Raji (cell line): ENCODE data around the gene CUL7.

Experiments used
- POLR2A ChIP-seq: IDR thresholded peaks from 2 replicates; pipeline ENCODE4 v1.6.1; 2011; ENCODE audit warnings: low read depth, low read length, control low read depth; ENCODE audit not compliant: insufficient read depth

Gene CUL7

DNA sequence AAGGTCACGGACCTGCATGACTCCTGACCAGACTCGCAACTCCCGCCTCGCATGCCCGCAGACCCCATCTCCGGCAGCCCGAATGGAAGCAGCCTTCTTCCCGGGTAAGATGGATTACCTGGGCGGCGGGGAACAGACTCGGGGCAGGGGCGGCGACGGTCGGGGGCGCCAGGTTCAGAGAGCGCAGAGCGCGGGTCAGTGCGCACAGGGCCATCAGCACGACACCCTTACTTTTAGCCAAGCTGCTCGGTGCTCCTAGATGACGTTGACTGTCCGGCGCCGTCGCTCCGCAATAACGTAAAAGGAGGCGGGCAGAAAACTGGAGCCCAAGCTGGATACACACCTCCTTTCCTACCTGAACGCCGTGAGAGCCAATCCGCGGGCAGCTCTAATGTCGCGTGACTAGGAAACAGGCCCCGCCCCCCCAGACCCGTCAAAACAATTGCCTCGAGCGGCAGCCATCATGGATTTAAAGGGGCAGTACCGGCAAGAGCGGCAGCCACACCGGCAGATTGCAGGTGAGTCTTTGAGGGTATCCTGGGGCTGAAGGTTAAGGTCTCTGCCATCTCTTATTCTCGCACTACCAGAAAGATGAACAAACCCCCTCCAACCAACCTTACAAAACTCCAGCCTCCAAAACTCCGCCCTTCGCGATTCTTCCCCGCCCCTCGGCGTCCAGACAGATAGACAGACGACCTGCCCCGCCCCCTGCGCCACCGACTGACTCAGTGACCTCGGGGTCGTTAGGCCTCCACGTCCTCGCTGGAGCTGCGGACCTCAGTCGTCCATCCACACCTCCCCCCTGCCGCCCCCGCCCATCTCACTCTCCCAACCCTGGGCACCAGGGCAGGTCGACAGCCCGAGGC is 5.8 kb upstream of the CUL7 start, which contains the start of the genes KLC4 and MRPL2:
KLC4 (plus strand) TSS at position 464 of the 866 bp plus-strand sequence. CDS start 1,705 bp downstream, outside the sequence.
MRPL2 (minus strand) TSS at position 267 of the 866 bp plus-strand sequence; CDS start at position 214, 53 bp downstream.
- peak; percentile 89 for TF ChIP-seq POLR2A

DNA sequence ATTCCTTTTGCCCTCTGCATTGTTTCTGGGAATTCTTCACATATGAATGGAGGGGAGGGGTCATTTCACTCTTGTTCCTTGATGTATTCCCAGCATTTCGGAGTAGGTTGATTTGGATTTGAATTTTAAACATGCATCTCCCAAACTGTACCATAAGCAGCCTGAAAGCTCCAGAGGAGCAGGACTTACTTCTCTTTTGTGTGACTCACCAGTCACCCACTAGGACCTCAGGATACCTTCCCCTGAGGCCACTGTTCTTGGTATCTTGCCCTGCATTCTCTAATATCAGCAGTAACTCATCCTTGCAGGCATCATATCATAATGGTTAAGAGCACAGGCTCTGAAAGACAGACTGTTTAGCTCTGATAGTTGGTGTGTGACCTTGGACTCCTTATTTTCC is 4.9 kb upstream of the CUL7 start:
- TF ChIP-seq POLR2A: no peak

DNA sequence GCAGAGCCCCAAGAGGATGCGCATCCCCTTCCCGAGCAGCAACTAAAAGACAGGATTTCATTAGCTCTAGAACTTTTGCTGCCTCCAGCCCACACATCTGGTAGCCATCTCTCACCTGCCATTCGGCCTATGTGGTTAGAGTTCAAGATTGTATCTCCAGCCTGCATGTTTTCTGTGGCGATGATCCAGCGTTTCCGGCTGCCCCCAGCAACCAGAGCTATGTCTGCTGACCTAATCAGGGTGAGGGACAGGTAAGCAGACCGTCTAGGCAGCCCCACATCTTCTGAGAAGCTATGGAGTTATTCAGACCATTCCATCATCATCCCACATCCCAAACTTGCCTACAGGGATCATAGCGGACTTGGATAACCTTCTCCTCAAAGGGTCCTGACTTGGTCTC is 2.3 kb upstream of the CUL7 start:
- TF ChIP-seq POLR2A: no peak

DNA sequence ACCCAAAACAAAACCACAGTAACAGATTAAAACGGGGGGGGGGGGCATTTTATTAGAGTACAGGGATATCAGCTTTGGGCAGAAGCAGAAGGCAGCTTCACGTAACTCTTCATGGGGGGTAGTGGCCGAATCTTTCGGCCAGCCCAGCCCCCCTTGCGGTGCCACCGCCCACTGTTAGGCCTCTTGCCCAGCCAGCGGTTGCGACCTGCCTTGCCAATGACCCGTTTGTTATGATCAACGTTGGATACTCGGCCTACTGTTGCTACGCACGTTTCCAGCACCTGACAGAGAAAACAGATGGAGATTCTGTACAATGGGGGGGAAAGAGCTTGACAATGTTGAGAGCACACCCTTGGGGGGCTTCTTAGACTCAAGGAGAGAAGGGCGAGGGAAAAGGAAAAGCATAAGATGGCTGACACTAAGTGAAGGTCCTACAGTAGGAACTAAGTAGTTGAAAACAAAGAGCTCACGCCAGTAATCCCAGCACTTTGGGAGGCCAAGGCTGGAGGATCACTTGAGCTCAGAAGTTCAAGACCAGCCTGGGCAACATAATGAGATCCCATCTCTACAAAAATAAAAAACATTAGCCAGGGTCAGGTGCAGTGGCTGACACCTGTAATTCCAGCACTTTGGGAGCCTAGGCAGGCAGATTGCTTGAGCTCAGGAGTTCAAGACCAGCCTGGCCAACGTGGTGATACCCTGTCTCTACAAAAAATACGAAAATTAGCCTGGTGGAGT is 724 bp upstream of the CUL7 start:
- TF ChIP-seq POLR2A: no peak

GRCh38 chr6:43052842-43053544 is 658 bp downstream of the CUL7 start:
- TF ChIP-seq POLR2A: no peak

- no peak for TF ChIP-seq POLR2A
Observed at GRCh38 chr6:43052225-43052841, 1.3 kb downstream of the CUL7 start.

- TF ChIP-seq POLR2A: no peak
Observed at GRCh38 chr6:43050981-43051380, 2.7 kb downstream of the CUL7 start.

DNA sequence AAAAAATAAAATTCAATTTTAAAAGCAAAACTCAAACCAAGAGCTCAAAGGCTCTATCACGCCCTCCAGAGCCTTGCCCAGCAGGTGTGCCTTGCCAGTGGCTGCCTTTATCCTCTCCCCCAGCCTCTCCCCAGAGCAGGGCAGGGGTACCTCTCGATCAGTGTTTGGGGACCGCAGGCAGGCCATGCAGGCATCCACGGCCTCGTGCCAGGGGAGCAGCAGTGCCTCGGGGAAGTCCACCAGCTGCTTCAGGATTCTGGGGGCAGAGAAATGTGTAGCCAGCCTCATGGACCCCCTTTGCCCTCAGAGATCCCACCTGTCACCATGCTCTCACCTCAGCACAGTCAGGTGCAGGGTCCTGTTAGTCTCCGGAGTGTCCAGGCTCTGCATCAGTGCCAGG is 5.7 kb downstream of the CUL7 start:
- TF ChIP-seq POLR2A: no peak

DNA sequence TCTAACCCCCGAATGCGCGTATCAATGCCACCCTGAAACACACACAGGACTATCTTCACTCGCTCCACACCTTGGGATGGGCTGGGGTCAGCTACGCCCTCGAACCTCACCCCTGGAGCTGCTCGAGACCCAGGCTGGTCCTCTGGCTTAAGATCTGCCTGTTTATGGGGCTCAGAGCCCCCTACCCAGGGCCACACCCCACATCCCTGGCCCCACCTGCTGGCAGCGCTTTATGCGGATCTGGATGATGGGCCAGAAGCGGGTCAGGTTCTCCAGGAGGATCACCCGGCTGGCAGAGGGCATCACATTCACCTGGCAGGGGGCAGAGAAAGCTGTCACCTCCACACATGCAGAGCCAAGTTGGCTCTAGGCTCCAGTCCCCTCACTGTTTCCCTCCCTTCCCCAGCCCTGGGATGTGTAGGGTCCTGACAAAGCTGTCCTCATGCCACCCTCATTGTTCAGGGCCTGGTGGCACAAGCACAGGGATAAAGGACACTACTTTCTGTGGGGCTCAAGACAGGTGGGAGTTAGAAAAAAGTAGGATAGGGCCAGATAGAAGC is 8.2 kb downstream of the CUL7 start:
- no peak for TF ChIP-seq POLR2A

GRCh38 chr6:43043310-43043709 is 10.3 kb downstream of the CUL7 start:
- TF ChIP-seq POLR2A: no peak

DNA sequence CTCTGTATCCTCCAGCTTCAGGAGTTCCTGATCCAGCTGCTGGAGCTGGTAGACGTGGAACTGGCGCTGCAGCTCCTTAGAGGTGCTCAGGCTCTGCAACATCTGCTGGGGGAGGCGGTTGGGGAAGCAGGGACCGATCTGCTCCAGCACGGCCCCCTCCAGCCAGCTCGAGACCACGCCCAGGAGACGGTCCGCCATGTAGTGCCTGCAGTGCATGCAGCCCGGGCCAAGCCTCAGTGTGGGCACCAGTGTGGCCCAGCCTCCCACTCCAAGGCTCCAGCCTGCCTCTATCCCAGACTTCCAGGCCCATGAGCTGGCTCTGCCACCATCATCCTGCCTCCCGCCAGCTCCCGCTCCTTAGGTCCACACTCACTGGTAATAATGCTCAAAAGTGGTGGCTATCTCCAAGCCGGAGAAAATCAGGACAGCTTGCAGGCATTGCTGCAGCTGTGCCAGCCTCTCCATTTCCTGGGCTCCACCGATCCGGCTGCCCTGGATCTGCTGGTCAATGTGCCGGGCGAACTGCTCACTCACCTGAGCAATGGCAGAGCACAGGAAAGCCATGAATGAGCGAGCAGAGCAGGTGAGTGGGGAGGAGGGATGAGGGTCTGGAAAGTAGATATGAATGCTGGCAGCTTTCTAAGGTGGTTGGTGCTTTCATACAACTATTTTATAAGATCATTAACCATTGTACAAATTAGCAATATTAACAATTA is 13.0 kb downstream of the CUL7 start:
- no peak for TF ChIP-seq POLR2A

DNA sequence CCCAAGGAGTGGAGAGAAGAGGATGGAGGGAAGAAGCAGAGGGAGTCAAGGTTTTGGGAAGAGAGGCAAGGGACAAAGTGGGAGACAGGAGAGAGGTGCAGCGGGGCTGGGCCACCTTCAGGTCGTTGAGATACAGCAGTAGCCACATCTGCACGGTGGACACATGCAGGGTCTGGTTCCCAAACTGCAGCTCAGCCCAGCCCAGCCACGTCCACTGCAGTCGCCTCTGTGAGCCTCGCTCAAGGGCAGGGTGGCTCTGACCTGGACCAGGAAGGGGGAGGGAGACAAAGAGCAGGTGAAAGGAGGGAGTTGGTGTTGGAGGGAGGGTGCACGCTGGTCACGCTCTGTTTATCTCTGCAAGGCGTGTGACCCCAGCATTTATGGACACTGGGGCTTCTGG is 14.9 kb downstream of the CUL7 start:
- no peak for TF ChIP-seq POLR2A

- no peak for TF ChIP-seq POLR2A
Observed at GRCh38 chr6:43037706-43038105, 15.9 kb downstream of the CUL7 start.

DNA sequence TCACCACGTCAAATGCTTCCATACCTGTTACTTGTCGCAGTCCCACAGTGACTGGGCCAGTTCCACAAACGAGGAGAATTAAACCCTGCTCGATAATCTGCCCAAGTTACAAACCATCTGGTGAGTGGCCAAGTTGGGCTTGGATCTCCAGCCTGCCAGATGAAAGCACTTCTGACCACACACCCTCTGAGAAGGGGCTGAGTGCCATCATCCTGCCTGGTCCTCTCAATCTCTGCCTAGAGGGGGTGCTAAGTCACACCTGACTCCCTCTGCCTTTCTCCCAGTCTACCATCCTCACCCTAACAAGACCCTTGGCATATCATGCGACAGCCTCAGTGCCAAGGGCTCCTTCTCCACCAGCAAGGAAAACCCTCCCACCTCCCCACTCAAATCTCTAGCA is 16.5 kb downstream of the CUL7 start:
- TF ChIP-seq POLR2A: no peak
